SU-DHL-6 (cell line): ENCODE measurements around the gene DACH1.

Experiments used
- H2AFZ ChIP-seq: fragments of 200-600 bp; sonication (generic); 2 replicates; pipeline ENCODE4 v1.6.1; 2014; ENCODE audit warnings: low read depth, mild to moderate bottlenecking, moderate library complexity, mixed read lengths, antibody characterized with exemption, low read length; ENCODE audit not compliant: severe bottlenecking
- H3F3A ChIP-seq: fragments of 200-600 bp; shearing (Covaris generic); 2 replicates; pipeline ENCODE4 v1.6.0; 2016; ENCODE audit warnings: antibody characterized with exemption, mild to moderate bottlenecking; ENCODE audit not compliant: insufficient read depth
- H3K27ac ChIP-seq: fragments of 200-600 bp; sonication (generic); 2 replicates; pipeline ENCODE4 v1.5.1; 2016; ENCODE audit warnings: low read depth, mild to moderate bottlenecking, low read length, moderate library complexity, mixed read lengths
- H3K27me3 ChIP-seq: fragments of 200-600 bp; sonication (generic), shearing (Covaris generic); 2 replicates; pipeline ENCODE4 v1.6.0; 2014; ENCODE audit warnings: mild to moderate bottlenecking, low read length
- H3K36me3 ChIP-seq: fragments of 200-600 bp; sonication (generic); 2 replicates; pipeline ENCODE4 v1.6.1; 2014; ENCODE audit warnings: mild to moderate bottlenecking, low read length, mixed read lengths
- H3K4me2 ChIP-seq: fragments of 300-600, 200-600 bp; shearing (Covaris generic), sonication (generic); 2 replicates; pipeline ENCODE4 v1.6.0; 2014; ENCODE audit warnings: low read length, low read depth, mild to moderate bottlenecking; ENCODE audit not compliant: poor library complexity, severe bottlenecking
- H3K4me3 ChIP-seq: fragments of 200-600 bp; sonication (generic); 2 replicates; pipeline ENCODE4 v1.5.1; 2014; ENCODE audit warnings: antibody characterized with exemption, low read length, mild to moderate bottlenecking, mixed read lengths; ENCODE audit not compliant: insufficient read depth, poor library complexity, severe bottlenecking
- H3K79me2 ChIP-seq: fragments of 200-600 bp; sonication (generic); 2 replicates; pipeline ENCODE4 v1.6.1; 2014; ENCODE audit warnings: mild to moderate bottlenecking, low read length, moderate library complexity; ENCODE audit not compliant: insufficient read depth
- H3K9ac ChIP-seq: fragments of 200-600 bp; sonication (generic); 2 replicates; pipeline ENCODE4 v1.7.0; 2014; ENCODE audit warnings: mild to moderate bottlenecking, low read length
- H3K9me2 ChIP-seq: fragments of 200-600 bp; sonication (generic); replicated peaks from 2 replicates; pipeline ENCODE4 v1.6.1; 2014; ENCODE audit warnings: low read length; ENCODE audit not compliant: insufficient read depth
- H3K9me3 ChIP-seq: fragments of 200-600 bp; sonication (generic); 2 replicates; pipeline ENCODE4 v1.6.1; 2014; ENCODE audit warnings: low read length, mixed read lengths; ENCODE audit not compliant: insufficient read depth
- H4K20me1 ChIP-seq: fragments of 200-600 bp; sonication (generic); 2 replicates; pipeline ENCODE4 v1.6.1; 2014; ENCODE audit warnings: low read depth, mild to moderate bottlenecking, antibody characterized with exemption, low read length, moderate library complexity, mixed read lengths
- EZH2phosphoT487 ChIP-seq: fragments of 200-600 bp; sonication (generic), shearing (Covaris generic); conservative IDR thresholded peaks from 2 replicates; pipeline ENCODE4 v1.6.1; 2018; ENCODE audit warnings: mild to moderate bottlenecking, antibody characterized with exemption, low read length, moderate library complexity, mixed read lengths
- TF ChIP-seq, protein P1 (sequence below): fragments of 200-600 bp; sonication (generic); IDR thresholded peaks from one replicate; pipeline ENCODE4 v1.5.1; 2017; ENCODE audit warnings: antibody characterized with exemption, mild to moderate bottlenecking, low read length, moderate library complexity; ENCODE audit not compliant: insufficient read depth, poor library complexity, severe bottlenecking

The DACH1 gene

DNA sequence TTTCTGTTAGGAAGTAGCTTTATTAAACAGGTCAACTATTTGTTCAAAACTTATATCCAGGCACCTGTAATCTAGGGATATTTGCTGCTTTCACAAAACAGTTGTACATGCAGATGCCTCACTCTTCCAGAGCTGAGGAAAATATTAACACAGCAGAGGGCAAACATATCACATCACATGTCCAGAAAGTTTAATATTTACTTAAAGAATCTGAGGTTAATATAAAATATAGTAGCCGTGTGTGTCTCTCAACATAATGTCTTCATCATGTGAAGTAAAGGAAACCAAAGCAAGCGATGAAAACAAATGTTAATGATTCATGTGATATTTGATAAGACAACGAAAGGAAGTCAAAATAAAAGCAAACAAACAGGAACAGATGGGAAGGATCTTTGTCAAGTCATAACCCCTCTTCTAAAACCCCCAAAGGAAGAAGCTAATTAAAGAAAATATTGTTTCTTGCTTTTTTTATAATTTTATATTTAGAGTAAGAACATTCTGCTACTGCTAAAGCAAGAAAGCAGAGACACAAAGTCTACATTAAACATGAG, 418.8 kb downstream of the DACH1 start:
- H3K9me2 ChIP-seq = no peaks in the 10 kb centered on the region
- H3K9ac ChIP-seq = no peak overlapping the region
- H3K4me2 ChIP-seq = no peak overlapping the region
- no peak overlapping the region for H3K27ac ChIP-seq
- H3K9me3 ChIP-seq = no peaks in the 10 kb centered on the region
- H3K36me3 ChIP-seq = no peaks in the 10 kb centered on the region
- no peaks in the 10 kb centered on the region for H3F3A ChIP-seq
- H3K27me3 ChIP-seq = no peaks in the 10 kb centered on the region
- peak overlapping the region; percentile 41 for H2AFZ ChIP-seq
- TF ChIP-seq, protein P1, sequence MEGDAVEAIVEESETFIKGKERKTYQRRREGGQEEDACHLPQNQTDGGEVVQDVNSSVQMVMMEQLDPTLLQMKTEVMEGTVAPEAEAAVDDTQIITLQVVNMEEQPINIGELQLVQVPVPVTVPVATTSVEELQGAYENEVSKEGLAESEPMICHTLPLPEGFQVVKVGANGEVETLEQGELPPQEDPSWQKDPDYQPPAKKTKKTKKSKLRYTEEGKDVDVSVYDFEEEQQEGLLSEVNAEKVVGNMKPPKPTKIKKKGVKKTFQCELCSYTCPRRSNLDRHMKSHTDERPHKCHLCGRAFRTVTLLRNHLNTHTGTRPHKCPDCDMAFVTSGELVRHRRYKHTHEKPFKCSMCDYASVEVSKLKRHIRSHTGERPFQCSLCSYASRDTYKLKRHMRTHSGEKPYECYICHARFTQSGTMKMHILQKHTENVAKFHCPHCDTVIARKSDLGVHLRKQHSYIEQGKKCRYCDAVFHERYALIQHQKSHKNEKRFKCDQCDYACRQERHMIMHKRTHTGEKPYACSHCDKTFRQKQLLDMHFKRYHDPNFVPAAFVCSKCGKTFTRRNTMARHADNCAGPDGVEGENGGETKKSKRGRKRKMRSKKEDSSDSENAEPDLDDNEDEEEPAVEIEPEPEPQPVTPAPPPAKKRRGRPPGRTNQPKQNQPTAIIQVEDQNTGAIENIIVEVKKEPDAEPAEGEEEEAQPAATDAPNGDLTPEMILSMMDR = no peak
- no peak for TF ChIP-seq EZH2phosphoT487
- no peaks in the 10 kb centered on the region for H4K20me1 ChIP-seq
- H3K79me2 ChIP-seq = no peaks in the 10 kb centered on the region
- no peak overlapping the region for H3K4me3 ChIP-seq

DNA sequence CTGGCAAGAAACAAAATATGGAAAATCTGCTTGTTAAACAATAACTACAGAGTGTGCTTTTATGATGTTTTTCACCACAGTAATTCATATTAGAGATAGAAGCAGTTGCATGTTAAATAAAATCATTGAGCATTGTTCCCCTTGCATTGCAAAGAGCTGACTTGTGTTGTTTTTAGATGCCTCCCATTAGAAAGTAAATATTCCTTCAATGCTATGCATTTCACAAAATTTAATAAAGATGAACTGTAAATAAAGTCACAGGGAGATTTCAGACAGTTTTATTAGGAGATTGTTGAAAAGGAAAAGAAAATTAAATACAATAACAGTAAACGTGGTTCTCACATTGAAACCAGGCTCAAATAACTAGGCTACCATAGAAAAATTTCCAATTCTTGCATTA, 429.3 kb downstream of the DACH1 start:
- H3K4me3 ChIP-seq = no peak overlapping the region
- no peak overlapping the region for H2AFZ ChIP-seq
- TF ChIP-seq EZH2phosphoT487 = no peak
- TF ChIP-seq, protein P1 = no peak
- H3K27me3 ChIP-seq = no peaks in the 10 kb centered on the region
- no peaks in the 10 kb centered on the region for H4K20me1 ChIP-seq
- H3K4me2 ChIP-seq = no peak overlapping the region
- H3K36me3 ChIP-seq = no peaks in the 10 kb centered on the region
- H3F3A ChIP-seq = no peaks in the 10 kb centered on the region
- H3K9me2 ChIP-seq = no peaks in the 10 kb centered on the region
- H3K27ac ChIP-seq = no peak overlapping the region
- H3K79me2 ChIP-seq = no peaks in the 10 kb centered on the region
- no peaks in the 10 kb centered on the region for H3K9me3 ChIP-seq
- H3K9ac ChIP-seq = no peak overlapping the region

DNA sequence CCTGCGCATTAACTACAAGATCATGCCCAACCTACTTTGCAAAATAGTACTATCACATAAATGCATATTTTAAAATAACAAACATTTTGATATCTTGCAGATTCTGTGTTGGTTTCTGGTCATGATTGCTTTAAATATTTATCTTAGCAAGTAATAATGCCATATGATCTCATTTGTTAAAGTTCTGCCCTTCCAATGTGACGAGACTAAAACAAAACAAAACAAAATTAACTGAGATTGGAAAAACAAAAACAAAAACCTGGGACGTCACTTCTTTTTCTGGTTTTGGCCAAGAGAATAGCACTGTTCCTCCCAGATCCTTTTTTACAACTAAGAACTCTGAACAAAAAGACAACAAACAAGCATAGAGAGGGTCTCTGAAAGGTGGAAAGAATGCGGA, 436.3 kb downstream of the DACH1 start:
- no peaks in the 10 kb centered on the region for H3K27me3 ChIP-seq
- H3K27ac ChIP-seq = no peak overlapping the region
- no peak overlapping the region for H2AFZ ChIP-seq
- TF ChIP-seq, protein P1 = no peak
- no peak for TF ChIP-seq EZH2phosphoT487
- no peaks in the 10 kb centered on the region for H3K9me3 ChIP-seq
- H3K4me3 ChIP-seq = no peak overlapping the region
- H3K9me2 ChIP-seq = no peaks in the 10 kb centered on the region
- no peak overlapping the region for H3K4me2 ChIP-seq
- no peaks in the 10 kb centered on the region for H4K20me1 ChIP-seq
- no peaks in the 10 kb centered on the region; the same call in 1 of the 2 replicates for H3F3A ChIP-seq
- no peaks in the 10 kb centered on the region for H3K79me2 ChIP-seq
- H3K36me3 ChIP-seq = no peaks in the 10 kb centered on the region
- H3K9ac ChIP-seq = no peak overlapping the region
